CMK (cell line): ENCODE results near the gene CADPS2.
"Not testable (repeated sequence)": the region's sequence is repeated elsewhere in the genome, so short reads cannot be mapped to it uniquely, and the experiment has no call there.

ENCODE experiments used
- DNase-seq: peaks from one replicate; pipeline ENCODE4 v3.0.0-alpha.2; 2010; ENCODE audit warnings: low read depth

CADPS2 gene

DNA sequence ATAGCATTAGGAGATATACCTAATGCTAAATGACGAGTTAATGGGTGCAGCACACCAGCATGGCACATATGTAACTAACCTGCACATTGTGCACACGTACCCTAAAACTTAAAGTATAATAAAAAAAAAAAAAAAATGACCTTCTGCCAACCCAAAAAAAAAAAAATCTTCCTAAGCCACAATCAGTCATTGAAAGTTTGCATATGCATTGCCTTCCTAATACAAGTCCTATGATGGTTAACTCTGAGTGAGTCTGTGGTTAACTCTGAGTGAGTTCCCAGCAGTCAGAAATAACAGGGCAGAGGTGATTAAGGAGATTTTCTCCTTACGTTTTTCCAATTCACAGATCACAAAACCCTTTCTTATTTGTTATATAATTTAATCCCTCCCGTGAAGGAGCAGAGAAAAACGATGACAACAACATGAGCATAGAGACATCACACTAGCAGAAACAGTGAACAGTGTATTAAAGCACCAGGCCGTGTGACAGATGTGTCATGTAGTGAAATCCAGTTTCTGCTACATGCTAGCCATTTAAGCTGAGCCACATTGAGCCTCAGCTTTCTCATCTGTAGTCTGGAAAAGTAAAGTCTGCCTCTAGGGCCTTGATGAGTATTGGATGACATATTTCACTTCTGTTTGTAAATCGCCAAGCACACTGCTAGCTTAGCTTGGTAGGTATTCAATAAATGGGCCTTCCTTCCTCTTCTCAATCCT, 176.2 kb downstream of the CADPS2 start:
- DNase-seq = no peak

DNA sequence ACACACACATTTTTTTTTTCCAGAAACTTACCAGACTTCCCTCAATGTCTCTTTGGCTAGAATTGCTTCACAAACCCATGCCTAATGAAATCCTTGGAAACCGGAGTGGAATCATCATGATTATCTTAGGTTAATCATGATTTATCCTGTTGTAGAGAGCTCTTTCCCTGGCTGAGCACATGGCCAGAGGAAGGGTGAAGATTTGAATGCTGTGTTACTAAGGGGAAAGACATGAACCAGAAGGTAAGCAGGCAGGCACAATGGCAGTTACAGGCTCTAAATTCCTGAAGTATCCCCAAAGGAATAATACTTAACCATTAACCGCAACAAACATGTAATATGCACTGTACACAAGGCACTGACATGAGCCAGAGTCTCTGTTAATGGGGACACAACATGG, 179.4 kb downstream of the CADPS2 start:
- no peak for DNase-seq

DNA sequence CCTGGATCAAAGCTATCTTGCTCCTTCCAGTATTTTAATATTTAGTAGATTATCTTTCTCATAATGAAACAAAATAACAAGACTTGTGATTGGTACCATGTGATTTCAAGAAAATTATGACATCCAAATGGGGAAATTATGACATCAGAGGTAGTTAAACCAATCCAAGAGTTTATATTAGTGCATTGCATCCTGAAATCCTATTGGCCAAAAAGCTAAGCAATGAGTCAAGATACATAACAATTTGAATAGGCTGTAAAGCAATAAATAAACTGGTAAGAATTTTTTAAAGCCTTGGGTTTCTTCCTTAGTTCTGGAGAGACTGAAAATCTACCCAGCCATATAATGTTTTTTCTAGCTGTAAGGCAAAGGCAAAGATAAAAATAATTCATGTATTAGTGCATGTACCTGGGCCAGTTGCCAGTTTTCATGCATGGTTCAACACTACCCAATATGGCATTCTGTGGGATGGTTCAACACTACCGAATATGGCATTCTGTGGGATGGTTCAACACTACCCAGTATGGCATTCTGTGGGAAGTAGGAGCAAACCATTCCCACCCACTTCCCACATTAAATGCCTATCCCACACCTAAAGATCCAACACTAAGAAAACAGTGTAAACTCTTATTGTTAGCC, 183.3 kb downstream of the CADPS2 start, which contains the start of gene RNF148:
Gene RNF148, minus strand, starts transcription at position 51 of the 639 bp plus-strand sequence. CDS start 172 bp downstream, outside the sequence.
- DNase-seq = no peak

DNA sequence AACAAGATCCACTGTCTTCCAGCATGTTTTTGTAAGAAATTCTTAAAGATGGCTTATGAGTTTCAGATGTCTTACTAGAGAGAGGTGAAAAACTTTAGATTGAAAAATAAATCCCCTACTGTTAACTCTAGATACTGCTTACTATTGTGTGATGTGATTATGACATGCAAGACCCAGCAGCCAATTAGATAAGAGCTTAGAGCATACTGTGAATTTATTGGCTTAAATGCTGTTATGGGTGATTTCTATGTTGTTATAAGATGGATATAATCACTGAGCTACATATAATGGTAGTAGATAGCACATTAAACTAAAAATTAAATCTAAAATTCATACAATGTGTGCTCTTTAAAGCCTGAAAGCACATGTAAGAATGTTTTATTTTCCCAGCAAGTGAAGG, 187.2 kb downstream of the CADPS2 start, which contains the start of gene RNF133:
Gene RNF133, minus strand, starts transcription at position 101 of the 400 bp plus-strand sequence. CDS start 199 bp downstream, outside the sequence.
- DNase-seq = no peak

DNA sequence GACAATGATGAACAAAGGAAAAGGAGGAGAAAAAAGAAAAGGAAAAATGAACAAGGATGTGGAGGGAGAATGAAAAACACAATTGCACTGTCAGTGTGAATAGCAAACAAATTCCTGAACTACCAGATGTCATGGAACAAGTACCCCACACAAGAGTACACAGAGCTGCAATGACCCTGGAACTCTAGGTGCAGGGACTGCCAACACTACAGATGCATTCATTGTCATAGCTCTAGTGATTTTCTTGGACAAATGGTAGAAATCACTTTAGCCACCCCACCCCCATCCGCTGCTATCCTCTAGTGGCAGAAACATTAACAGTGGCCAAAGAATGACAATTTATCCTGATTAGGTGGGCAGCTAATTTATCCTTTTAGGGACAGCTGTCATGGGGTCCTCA, 190.4 kb downstream of the CADPS2 start:
- DNase-seq = no peak

DNA sequence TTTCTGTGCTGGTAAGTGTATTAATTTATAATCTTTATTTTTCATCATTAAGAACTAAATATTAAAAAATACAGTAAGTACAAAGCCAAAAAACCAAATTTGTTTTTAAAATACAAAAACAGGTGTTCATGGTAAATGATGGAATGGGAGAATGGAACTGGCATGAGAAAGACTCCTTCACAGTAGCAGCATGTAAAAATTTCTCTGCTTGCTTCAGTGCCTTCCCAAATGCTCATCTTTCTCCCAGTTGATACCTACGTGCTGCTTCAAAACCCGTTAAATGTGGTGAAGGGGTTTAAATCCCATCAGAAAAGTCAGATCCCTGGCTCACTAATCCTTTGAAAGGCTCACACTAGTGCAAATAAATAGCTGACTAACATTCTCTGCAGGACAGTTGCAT, 191.6 kb downstream of the CADPS2 start:
- DNase-seq = no peak

DNA sequence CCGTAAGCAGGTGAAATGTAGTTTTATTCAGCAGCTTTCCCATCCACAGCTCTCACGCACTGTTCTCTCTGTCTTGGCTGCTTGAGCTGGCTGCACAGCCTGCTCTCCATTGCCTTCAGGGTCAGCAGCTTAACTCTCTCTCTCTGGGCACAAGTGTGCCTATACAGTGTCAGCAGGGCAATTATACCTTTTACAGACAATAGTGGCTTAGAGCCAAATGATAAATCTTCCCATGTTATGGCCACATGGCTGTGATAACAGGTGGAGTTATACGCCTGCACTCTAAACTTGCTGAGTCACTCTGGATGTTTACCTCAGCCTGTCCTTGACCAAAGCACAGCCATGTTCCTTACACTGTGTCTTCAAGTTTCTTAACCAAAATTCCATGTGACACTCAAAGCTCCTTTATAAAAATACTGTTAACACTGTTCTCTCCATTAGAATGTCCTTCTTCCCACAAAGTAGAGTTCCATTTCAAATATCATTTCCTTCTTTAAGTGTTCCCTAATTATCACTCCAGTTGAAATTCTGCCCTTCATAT, 193.4 kb downstream of the CADPS2 start:
- DNase-seq = no peak

DNA sequence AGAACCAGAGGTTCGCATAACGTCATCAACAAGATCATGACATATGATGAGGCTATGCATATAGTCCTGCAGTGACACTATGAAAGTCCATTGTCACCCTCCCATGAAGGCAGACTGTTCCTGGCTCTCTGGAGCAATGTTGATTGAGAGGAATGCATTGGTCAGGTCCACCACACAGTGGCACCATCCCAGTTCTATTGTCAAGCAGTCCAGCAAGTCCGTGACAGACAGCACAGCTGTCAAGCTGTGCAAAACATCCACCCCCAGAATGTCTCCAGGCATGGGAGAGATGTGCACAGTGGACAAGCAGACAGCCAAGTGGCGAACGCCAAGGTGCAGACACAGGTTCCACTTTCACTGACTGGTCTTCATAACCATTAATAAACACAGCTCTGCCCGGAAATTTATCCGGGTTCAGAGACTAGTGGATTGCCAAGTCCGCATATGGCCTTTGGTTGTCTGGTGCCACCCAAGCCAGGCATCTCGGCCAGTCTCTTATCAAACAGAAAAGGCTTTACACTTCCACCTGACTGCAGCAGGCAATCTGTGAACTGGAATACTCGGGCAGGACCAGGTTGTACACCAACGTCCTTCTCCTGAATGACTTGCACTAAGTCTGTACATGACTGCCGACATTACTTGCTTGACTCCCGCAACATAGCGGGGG, 194.6 kb downstream of the CADPS2 start:
- no peak for DNase-seq

DNA sequence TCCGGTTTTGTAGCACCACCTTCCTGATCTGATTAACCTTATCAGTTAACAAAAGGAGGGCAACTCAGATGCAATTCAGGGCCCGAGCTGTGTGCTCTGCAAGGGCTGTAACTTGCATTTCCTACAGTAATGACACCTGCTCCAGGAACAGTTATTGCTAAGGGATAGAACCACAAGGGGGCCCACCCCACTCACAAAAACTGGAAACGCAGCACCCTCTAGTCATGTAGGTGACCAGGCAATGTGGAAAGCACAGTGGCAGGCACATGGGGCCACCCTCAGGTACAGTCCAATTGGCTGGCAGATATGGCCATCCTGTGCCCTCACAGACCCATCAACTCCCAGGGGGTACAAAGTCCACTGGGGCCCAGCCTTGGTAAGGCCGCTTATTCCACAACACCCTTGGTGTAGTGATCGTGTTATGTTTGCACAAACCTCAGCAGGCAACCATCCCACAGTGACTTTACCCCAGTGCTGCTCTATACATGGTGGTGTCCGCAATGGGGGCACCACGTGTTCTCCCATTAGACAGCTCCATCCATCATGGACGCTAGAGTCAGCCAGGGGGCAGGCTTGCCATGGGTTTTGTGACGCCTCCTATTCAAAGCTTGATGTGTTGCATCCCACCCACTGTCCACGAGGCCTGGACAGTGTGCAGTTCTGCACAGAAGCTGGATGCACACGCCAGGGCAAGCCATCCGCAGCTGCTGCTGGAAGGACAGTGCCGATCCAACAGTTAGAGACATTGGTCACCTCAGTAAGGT, 196.7 kb downstream of the CADPS2 start:
- no peak for DNase-seq

DNA sequence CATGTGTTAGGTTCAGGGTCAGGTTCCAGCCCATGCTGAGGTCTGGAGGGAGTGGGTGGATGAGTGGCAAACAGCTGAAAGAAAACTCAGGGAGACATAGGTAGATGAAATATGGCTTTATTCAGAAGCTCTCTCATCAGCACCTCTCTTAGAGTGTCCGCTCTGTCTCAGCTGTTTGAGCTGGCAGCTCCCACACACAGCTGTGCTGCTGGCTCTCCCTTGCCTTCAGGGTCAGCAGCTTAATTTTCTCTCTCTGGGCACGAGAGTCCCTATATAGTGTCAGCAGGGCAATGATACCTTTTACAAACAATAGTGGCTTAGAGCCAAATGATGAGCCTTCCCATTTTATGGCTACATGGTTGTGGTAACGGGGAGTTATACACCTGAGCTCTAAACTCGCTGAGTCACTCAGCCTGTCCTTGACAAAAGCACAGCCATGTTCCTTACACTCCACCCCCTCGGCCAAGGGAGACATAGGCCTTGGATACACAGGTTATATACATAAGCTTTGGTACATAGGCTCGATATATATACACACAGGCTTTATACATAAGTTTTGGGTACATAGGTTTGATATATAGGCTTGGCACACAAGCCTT, 197.8 kb downstream of the CADPS2 start:
- no peak for DNase-seq

DNA sequence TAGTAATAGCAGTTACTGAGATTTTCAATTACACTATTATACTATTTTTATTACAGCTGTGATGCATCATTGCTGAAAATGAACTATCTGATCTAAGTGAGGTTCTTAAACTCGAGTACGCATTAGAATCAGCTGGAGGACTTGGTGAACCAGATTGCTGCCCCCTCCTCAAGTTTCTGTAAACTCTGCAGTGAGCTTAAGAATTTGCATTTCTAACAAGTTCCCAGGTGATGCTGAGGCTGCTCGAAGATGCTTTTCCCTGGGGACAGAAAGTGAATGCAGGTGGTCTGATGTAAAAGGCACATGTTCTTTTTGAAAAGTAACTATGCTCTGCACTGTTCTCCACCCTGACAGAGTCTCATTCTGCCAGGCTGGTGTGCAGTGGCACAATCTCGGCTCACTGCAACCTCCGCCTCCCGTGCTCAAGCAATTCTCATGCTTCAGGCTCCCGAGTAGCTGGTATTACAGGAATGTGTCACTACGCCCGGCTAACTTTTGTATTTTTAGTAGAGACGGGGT, 199.8 kb downstream of the CADPS2 start:
- no peak for DNase-seq

DNA sequence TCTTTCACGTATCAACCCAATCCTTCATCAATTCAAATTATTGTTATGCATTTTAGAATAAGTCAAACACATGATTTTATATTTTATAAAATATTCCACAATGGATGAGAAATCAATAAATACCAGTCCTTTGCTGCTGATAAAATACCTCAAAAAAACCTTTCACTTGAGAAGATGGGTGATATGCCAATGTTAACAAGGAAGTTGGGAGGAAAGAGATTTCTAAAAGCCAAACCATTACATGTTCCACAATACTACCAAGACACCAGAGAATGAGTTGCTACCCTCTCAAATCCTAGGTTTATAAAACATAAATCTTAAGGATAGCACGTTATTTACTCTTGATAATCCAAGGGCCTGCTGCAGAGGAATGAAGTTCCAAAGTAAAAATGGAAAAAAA, 201.8 kb downstream of the CADPS2 start:
- DNase-seq = no peak

DNA sequence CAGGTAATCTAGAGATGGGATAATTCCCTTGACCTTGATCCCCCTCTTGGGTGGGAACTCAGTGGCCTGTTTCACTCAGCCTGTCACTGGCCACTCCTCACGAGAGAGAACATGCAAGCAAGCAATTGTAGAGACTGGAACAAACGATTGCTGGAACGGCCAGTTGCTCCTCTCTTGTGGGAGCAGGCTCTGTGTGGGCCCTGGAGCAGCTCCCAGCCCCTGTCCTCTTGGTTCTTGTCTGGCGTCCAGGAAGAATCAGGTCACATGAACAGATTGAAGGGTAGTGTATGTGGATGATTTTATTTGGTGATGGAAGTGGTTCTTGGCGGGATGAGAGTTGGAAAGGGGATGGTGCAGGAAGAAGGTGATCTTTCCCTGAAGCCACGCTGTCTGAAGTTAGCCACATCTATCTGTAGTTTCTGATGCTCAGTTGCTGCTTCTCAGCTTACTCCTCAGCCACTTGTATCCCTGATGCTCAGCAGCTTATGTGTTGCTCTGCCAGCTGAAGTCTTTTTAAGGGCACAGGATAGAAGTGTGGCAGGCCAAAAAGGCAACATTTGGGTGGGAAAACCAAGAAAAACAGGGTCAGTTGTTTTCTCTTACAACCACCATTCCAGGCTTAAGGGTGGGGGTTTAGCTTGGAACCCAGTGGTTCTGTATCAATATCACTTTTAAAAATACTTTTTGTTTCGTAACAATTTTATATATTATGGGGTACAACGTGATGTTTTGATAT, 203.3 kb downstream of the CADPS2 start:
- DNase-seq = no peak

DNA sequence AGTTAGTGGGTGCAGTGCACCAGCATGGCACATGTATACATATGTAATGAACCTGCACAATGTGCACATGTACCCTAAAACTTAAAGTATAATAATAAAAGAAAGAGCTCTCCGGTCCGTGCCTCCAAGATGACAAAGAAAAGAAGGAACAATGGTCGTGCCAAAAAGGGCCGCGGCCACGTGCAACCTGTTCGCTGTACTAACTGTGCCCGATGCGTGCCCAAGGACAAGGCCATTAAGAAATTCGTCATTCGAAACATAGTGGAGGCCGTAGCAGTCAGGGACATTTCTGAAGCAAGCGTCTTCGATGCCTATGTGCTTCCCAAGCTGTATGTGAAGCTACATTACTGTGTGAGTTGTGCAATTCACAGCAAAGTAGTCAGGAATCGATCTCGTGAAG, 205.1 kb downstream of the CADPS2 start:
- not testable (repeated sequence) for DNase-seq

DNA sequence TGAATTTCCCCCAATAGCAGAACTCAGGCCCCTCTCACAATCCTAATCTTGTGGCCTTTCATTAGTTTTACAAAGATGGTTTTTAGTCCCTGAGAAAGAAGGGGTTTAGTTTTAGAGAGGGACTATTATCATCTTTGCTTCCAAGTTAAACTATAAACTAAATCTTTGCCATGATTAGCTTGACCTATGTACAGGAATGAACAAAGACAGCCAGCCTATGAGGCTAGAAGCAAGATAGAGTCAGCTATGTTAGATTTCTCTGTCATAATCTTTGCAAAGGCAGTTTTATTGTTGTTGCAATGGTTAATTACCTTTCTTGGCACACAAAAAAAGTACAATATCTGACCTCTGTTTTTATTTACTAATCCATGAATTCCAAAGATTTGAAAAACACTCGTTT, 206.4 kb downstream of the CADPS2 start:
- no peak for DNase-seq

DNA sequence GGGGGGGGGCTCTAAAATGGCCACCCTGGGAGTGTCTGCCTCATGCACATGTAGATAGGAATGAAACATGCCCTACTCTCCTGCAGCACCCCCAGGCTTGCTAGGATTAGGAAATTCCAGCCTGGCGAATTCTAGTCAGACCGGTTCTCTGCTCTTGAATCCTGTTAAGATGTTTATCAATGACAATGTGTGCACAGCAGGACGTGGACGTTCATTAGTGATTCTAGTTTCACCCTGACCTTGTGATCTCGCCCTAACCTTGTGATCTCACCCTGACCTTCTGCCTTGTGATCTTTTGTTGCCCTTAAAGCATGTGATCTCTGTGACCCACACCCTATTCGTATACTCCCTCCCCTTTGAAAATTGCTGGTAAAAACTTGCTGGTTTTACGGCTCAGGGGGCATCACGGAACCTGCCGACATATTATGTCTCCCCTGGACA, 207.0 kb downstream of the CADPS2 start:
- not testable (repeated sequence) for DNase-seq

DNA sequence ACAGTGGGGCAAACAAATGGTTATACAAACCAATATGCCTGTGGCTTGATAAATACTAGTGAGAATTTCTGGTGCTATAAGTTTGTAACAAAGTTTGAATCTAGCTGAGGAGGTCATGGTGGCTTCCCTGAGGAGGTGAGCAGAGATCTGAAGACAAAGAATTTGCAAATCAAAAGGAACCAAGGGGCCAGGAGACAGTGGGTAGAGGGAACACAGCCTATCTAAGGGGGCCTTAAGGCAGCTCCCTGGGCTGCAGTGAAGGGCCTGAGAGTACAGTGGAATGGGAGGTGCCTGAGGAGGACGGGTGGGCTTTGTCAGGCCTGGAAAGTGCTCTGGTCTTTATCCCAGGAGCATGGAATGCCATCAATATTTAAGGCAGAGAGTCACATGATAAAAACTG, 209.1 kb downstream of the CADPS2 start:
- DNase-seq = no peak

DNA sequence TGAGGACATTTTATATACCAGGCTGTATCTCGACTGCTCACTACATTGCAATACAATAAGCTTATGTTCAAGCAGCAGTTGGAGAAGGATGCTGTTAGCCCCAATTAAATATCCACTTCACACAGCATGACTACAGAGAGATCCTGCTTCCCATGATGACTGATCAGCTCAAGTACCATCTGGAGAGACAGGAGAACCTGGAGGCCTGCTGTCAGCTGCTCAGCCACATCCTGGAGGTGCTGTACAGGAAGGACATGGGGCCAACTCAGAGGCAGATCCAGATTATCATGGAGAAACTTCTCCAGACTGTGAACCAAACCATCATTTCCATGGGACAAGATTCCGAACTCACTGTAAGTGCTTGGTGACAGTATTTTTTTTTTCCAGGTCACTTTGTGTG, 209.8 kb downstream of the CADPS2 start:
- DNase-seq = no peak

DNA sequence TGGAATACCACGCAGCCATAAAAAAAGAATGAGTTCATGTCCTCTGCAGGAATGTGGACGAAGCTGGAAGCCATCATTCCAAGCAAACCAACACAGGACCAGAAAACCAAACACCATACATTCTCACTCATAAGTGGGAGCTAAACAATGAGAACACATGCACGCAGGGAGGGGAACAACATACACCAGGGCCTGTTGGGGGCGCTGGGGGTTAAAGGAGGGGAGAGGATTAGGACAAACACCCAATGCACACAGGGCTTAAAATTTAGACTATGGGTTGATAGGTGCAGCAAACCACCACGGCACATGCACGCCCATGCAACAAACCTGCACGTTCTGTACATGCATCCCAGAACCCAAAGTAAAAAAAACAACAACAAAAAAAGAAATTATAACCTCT, 210.6 kb downstream of the CADPS2 start:
- DNase-seq = no peak

DNA sequence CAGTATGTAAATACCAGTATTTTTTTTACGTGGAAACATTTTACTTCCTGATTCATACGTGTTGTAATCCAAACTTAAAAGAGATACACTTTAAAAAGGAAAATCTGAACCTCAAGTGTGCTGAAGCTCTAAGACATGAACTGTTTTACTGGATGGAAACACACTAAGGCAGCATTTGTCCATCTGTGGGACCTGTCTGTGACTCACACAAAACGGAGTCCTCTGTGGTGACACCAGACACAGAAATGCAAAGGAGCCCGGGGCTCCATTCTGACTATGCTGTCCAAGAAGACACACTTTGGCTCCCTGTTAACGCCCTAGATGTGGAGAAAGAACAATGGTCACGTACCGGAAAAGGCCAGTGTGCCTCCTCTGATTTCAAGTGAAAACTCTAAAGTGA, 211.2 kb downstream of the CADPS2 start:
- no peak for DNase-seq

DNA sequence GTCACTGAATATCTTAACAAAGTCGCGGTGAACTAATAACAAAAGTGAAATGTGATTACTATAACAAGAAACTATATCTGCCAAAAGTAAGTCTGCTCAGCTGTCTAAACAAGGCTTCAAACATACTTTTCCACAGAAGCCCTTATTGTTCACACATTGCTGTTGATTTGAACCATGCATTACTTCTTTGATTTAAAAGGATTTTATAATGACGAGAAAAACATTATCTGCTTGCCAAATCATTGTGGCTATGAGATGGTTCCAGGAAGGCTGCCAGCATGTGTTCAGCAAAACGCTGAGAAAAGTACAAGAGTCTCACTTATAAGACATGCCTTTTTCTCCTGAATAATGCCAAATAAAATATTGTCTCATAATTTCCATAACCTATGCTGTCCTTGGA, 211.8 kb downstream of the CADPS2 start:
- DNase-seq = no peak
